D721Med (cell line): Measurements from ENCODE around the gene OR8D1.
"Not testable (repeated sequence)": the region's sequence is repeated elsewhere in the genome, so short reads cannot be mapped to it uniquely, and the experiment has no call there.

Experiments
- DNase-seq: peaks from one replicate; pipeline ENCODE4 v3.0.0; 2011; ENCODE audit warnings: low spot score; ENCODE audit not compliant: insufficient read length
- FAIRE-seq: peaks from 2 replicates; lab custom pipeline; 2011; peaks lifted over from hg19 to GRCh38; lab: Jason Lieb, UNC
- TF ChIP-seq, protein P1 (sequence below): IDR thresholded peaks from 2 replicates; pipeline ENCODE4 v1.5.1; 2012; ENCODE audit warnings: mild to moderate bottlenecking, control low read depth; ENCODE audit not compliant: insufficient read depth; ENCODE audit errors: missing control alignments

OR8D1 gene

DNA sequence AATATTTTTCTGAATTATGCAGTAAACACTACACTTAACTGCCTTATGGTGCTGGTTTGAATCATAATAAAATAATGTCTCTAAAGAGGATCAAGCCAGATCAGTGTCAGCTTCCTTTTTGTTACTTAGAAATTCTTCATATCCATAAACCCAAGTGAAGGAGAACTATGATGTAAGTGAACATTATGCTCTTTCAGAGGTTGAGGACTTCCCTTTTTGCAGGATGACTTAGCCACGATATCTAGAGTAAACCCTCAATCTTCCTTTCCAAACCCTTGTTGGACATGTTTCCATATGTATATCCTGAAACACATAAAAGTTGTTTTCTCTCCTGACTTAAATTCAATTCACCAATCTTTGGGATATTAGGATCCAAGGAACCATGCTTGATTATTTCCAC, 19.1 kb downstream of the OR8D1 start:
- TF ChIP-seq, protein P1, sequence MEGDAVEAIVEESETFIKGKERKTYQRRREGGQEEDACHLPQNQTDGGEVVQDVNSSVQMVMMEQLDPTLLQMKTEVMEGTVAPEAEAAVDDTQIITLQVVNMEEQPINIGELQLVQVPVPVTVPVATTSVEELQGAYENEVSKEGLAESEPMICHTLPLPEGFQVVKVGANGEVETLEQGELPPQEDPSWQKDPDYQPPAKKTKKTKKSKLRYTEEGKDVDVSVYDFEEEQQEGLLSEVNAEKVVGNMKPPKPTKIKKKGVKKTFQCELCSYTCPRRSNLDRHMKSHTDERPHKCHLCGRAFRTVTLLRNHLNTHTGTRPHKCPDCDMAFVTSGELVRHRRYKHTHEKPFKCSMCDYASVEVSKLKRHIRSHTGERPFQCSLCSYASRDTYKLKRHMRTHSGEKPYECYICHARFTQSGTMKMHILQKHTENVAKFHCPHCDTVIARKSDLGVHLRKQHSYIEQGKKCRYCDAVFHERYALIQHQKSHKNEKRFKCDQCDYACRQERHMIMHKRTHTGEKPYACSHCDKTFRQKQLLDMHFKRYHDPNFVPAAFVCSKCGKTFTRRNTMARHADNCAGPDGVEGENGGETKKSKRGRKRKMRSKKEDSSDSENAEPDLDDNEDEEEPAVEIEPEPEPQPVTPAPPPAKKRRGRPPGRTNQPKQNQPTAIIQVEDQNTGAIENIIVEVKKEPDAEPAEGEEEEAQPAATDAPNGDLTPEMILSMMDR = no peak
- DNase-seq = no peak
- FAIRE-seq = no peak

DNA sequence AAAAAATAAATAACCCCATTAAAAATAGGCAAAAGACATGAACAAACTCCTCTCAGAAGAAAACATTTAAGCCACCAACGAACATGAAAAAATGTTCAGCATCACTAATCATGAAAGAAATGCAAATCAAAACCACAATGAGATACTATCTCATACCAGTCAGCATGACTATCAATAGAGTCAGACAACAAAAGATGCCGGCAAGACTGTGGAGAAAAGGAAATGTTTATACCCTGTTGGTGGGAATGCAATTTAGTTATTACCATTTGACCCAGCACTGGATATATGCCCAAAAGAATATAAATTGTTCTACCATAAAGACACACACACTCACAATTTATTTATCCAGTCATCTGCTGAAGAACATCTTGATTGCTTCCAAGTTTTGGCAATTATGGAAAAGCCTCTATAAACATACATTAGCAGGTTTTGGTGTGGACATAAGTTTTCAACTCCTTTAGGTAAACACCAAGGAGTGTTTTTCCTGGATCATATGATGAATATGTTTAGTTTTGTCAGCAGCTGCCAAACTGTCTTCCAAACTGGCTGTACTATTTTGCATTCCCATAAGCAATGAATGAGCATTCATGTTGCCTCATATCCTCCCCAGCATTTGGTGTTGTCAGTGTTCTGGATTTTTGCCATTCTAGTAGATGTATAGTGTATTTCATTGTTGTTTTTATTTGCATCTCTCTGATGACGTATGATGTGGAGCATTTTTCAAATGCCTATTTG, 28.0 kb downstream of the OR8D1 start:
- TF ChIP-seq, protein P1 = no peak
- FAIRE-seq (no peak), DNase-seq (no peak)

DNA sequence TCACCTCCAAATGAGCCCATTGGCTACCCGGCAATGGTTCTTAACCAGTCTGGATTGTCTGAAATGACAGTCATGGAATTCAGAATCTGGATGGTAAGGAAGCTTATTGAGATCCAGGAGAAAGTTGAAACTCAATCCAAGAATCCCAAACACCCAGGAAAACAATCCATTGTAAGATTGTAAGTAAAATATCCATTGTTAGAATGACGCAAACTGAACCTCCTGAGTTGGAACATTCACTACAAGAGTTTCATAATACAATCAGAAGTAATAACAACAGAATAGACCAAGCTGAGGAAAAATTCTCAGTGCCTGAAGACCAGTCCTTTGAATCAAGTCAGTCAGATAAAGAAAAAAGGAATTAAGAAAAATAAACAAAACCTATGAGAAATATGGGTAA, 35.5 kb downstream of the OR8D1 start:
- DNase-seq = no peak
- no peak for FAIRE-seq
- TF ChIP-seq, protein P1 = no peak

DNA sequence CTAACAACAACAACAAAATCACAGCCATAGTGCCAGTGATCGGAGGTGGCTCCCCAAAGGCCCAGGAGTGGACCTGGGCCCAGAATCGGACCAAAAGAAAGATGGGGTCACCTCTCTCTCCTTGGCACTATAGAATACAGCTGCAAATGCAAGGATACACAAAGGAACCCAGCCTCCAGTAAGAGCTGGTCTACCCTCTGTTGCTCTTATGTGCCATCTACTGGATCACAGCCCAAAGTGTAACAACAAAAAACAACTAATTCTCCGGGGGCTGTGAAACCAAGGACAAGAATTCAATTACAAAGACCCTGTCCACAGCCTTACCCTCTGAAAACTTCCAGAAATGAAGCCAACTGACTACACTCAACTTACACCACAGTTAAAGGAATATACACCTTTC, 35.9 kb downstream of the OR8D1 start:
- TF ChIP-seq, protein P1 = no peak
- FAIRE-seq = no peak
- DNase-seq = no peak

DNA sequence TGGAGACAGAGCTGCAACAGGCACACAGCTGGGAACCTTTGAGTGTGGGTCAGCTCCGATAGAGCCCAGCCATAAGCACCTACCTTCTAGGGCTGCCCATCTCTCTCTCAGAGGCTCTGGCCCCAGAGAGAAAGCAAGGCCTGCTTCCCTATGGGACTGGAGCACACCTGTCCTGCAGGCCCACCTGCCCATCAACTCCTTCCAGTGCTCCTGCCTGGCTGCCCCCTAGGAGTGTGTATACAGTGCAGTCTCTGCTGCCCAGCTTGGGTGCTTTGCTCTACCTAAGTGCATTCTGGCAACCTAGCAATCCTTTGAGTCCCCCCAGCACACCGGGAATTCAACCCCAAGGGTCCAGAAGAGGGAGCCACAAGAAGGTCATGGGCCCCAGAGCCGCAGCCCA, 36.5 kb downstream of the OR8D1 start:
- TF ChIP-seq, protein P1 = no peak
- no peak for DNase-seq
- FAIRE-seq = no peak

DNA sequence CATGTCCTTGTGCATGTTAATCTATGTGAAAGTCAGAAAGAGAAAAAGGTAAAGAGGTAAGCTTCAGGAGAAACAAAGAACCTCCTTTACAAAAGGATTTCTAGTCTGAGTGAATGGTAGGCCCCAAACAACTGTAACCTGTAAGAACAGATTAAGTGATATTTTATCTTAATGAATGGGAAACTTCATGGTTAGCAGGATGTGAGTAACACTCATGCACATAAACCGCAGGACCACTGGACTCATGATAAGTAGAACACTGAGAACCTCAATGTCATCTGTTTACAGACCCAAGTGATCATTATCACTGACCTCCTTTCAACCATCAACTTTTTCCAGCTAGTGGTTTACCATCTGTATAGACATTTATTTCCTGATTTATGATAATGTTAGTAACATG, 37.7 kb downstream of the OR8D1 start:
- no peak for FAIRE-seq
- no peak for DNase-seq

DNA sequence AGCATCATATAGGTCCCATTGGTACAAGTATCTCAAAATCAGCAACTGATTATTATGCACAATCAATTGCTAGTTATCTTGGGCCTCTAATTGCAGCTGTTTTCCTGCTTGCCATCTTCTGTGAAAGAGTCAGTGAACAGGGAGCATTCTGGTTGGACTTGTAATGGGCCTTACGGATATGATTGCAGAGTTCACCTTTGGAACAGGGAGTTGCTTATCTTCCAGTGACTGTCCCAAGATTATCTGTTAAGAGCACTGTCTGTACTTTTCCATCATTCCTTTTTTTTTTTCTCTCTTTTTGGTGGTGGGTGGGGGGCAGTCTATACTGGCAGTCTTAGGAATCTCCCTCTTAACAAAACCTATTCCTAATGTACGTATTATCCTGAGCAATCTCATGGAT, 39.7 kb downstream of the OR8D1 start:
- no peak for DNase-seq
- FAIRE-seq = no peak
- TF ChIP-seq, protein P1 = no peak

More for the DNA sequence above, 37.7 kb downstream of the OR8D1 start:
- TF ChIP-seq, protein P1 = no peak

DNA sequence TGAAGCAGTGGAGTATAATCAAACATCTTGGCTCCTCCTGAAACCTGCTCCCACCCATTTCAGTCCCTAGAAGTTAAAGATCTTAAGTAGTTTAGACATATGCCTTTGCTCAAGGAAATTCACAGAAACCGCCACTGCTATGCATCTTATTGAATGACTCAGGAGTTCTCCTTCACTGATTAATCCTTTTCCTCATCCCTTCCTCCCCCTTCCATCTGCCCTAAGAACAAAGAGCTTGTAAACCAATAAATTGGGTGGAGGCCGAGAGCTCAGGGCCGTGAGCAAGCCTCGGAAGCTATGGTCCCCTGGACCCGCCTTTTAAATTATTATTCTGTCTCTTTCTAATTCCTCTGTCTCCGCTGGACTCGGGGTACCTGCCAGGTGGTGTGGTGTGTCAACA, 42.9 kb downstream of the OR8D1 start:
- not testable (repeated sequence) for DNase-seq, FAIRE-seq

DNA sequence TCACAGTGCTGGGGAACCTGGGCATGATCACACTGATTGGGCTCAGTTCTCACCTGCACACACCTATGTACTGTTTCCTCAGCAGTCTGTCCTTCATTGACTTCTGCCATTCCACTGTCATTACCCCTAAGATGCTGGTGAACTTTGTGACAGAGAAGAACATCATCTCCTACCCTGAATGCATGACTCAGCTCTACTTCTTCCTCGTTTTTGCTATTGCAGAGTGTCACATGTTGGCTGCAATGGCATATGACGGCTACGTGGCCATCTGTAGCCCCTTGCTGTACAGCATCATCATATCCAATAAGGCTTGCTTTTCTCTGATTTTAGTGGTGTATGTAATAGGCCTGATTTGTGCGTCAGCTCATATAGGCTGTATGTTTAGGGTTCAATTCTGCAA, 48.7 kb downstream of the OR8D1 start:
- not testable (repeated sequence) for DNase-seq, FAIRE-seq
